Natural killer cell (primary cell): ENCODE data around the gene PDE4D. TPM values are rescaled to one million over a fixed set of nuclear protein-coding genes. Genes with fewer than 3 reads are reported as not detected.

Experiments
- ATAC-seq, 3 donors: fragments of 150-1000 bp in 2 of 3; fragments of 200-7000 bp in 1 of 3; cut with Tn5 transposase; 1 replicate in 1 of 3; 2 replicates in 2 of 3; pipeline ENCODE4 v1.10.0; 2021; ENCODE audit warnings: mild to moderate bottlenecking in 2 of 3, moderate library complexity in 2 of 3
- DNase-seq, 2 donors: peaks; one replicate each; pipeline versions ENCODE4 v3.0.0 to v3.0.0-alpha.2; 2013 to 2021; ENCODE audit warnings: mixed read lengths in 1 of 2
- H3K27ac ChIP-seq: one replicate; pipeline ENCODE4 v1.5.1; 2013; ENCODE audit warnings: mild to moderate bottlenecking, low read length
- H3K27me3 ChIP-seq: one replicate; pipeline ENCODE4 v1.6.1; 2013; ENCODE audit warnings: low read length; ENCODE audit not compliant: control insufficient read depth, insufficient read depth
- H3K36me3 ChIP-seq: one replicate; pipeline ENCODE4 v1.6.1; 2013; ENCODE audit warnings: low read length; ENCODE audit not compliant: control insufficient read depth, insufficient read depth
- H3K4me1 ChIP-seq: one replicate; pipeline ENCODE4 v1.6.1; 2013; ENCODE audit warnings: low read length; ENCODE audit not compliant: control insufficient read depth, insufficient read depth
- H3K4me3 ChIP-seq: one replicate; pipeline ENCODE4 v1.5.1; 2013; ENCODE audit warnings: low read length
- H3K9me3 ChIP-seq: one replicate; pipeline ENCODE4 v1.6.1; 2013; ENCODE audit warnings: low read length; ENCODE audit not compliant: control insufficient read depth, insufficient read depth
- H3K27ac Mint-ChIP-seq, 2 donors: one replicate each; pipeline ENCODE4 v1.8.0; 2022; ENCODE audit warnings: mild to moderate bottlenecking in 2 of 2, mixed read lengths in 2 of 2, moderate library complexity in 1 of 2
- H3K27me3 Mint-ChIP-seq, 2 donors: one replicate each; pipeline ENCODE4 v1.8.0; 2022; ENCODE audit warnings: low read depth in 2 of 2, mixed read lengths in 2 of 2
- H3K36me3 Mint-ChIP-seq: one replicate; pipeline ENCODE4 v1.8.0; 2022; ENCODE audit warnings: mixed read lengths
- H3K4me1 Mint-ChIP-seq, 2 donors: one replicate each; pipeline ENCODE4 v1.8.0; 2022; ENCODE audit warnings: mixed read lengths in 2 of 2
- H3K4me3 Mint-ChIP-seq: one replicate; pipeline ENCODE4 v1.8.0; 2022; ENCODE audit warnings: mild to moderate bottlenecking, moderate library complexity, mixed read lengths
- H3K9me3 Mint-ChIP-seq, 2 donors: one replicate each; pipeline ENCODE4 v1.8.0; 2022; ENCODE audit warnings: mixed read lengths in 2 of 2
- WGBS: methylation state at CpG from one replicate; pipeline ENCODE4 v1.1.7; 2013; ENCODE audit warnings: missing lambda C conversion rate; ENCODE audit not compliant: insufficient coverage; 5-methylcytosine and 5-hydroxymethylcytosine counted together
- intact Hi-C: fragments of 100-400 bp; cut with micrococcal nuclease; formaldehyde crosslinking; loops from one replicate; pipeline ENCODE4 v1.14.2; 2022
- total RNA-seq, 4 donors: library from RNA; stranded (reverse); fragments of 120-200 nt in 1 of 4; gene quantifications; one replicate each; pipeline versions ENCODE4 v1.2.3 to v1.2.4, GENCODE V29; 2013 to 2022
- TF ChIP-seq, protein P1 (sequence below): fragments of 200-600 bp; IDR thresholded peaks from one replicate; pipeline ENCODE4 v1.8.0; 2022; ENCODE audit warnings: antibody characterized with exemption

The PDE4D gene
- total RNA-seq, 3 donors from 2014 or later (not counting 1 experiment from before 2014, with no cell fraction given): 109 to 170 (median 116) TPM

- Mint-ChIP-seq H3K36me3 (no peaks in the 10 kb centered on the region), H3K27ac (no peak overlapping the region)
- intact Hi-C loops: no loop called here
Measured at GRCh38 chr5:59092758-59093157, 800.8 kb downstream of the PDE4D start.

DNA sequence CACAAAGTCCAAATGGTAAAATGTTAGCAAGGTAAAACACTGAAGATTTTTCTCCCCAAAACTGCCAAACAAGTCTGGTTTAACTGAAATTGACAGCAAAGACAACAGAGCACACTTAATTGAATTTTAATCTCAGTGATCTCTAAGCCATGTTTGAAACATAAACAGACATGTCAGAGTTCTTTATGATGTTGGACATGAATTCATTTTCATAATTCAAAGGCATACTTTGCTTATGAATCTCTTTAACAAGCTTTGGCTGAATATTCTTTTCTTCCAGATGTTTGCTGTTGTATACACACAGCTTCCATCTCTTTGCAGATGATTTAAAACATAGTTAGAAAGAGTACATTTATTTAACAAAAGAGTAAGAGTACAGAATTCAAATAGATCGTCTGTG lies 801.6 kb downstream of the PDE4D start:
- Histone ChIP-seq H3K4me3 (no peak overlapping the region), H3K9me3 (no peaks in the 10 kb centered on the region), H3K27me3 (no peaks in the 10 kb centered on the region), H3K27ac (no peak overlapping the region), H3K36me3 (no peaks in the 10 kb centered on the region), H3K4me1 (no peaks in the 10 kb centered on the region)
- ATAC-seq (no peak), DNase-seq (no peak)
- no CpG with 5 or more reads among the region's 1 CpG for WGBS
- Mint-ChIP-seq H3K36me3 (no peaks in the 10 kb centered on the region), H3K27ac (no peak overlapping the region), H3K9me3 (no peaks in the 10 kb centered on the region), H3K4me3 (no peak overlapping the region), H3K27me3 (no peaks in the 10 kb centered on the region), H3K4me1 (peaks cover 20 to 28% of the 10 kb centered on the region in 2 donors)
- intact Hi-C loops: no loop called here
- TF ChIP-seq, protein P1, sequence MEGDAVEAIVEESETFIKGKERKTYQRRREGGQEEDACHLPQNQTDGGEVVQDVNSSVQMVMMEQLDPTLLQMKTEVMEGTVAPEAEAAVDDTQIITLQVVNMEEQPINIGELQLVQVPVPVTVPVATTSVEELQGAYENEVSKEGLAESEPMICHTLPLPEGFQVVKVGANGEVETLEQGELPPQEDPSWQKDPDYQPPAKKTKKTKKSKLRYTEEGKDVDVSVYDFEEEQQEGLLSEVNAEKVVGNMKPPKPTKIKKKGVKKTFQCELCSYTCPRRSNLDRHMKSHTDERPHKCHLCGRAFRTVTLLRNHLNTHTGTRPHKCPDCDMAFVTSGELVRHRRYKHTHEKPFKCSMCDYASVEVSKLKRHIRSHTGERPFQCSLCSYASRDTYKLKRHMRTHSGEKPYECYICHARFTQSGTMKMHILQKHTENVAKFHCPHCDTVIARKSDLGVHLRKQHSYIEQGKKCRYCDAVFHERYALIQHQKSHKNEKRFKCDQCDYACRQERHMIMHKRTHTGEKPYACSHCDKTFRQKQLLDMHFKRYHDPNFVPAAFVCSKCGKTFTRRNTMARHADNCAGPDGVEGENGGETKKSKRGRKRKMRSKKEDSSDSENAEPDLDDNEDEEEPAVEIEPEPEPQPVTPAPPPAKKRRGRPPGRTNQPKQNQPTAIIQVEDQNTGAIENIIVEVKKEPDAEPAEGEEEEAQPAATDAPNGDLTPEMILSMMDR: no peak

More at GRCh38 chr5:59092758-59093157, 800.8 kb downstream of the PDE4D start:
- Histone ChIP-seq H3K4me3 (no peak overlapping the region), H3K27ac (no peak overlapping the region), H3K36me3 (no peaks in the 10 kb centered on the region), H3K27me3 (no peaks in the 10 kb centered on the region), H3K9me3 (no peaks in the 10 kb centered on the region), H3K4me1 (no peaks in the 10 kb centered on the region)
- H3K4me3 Mint-ChIP-seq: no peak overlapping the region
- H3K4me1 Mint-ChIP-seq: peaks cover 20 to 28% of the 10 kb centered on the region in 2 donors
- H3K9me3 Mint-ChIP-seq: no peaks in the 10 kb centered on the region
- TF ChIP-seq, protein P1: no peak
- DNase-seq: no peak
- ATAC-seq: no peak
- no peaks in the 10 kb centered on the region for H3K27me3 Mint-ChIP-seq
- 94% methylated on average over 4 of the region's 5 CpGs for WGBS

DNA sequence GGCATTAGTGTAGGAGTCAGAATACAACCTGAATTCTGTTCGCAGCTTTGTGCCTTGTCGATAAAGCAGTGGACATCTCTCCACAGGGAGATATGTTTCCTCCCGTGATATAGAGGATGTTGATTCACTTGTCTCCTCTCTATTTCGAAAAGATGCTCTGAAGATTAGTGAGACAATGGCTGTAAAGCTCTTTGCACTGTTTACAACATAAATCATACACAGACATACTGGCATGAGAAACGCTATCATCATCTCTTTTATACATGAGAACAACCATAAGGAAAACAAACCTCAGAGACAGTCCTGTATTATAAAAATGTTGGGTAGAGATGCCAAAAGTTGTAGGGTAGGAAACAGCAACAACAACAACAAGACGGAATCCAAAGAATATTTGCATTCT lies 803.2 kb downstream of the PDE4D start:
- no peaks in the 10 kb centered on the region for H3K27me3 ChIP-seq
- no peaks in the 10 kb centered on the region for H3K9me3 ChIP-seq
- no peaks in the 10 kb centered on the region for H3K9me3 Mint-ChIP-seq
- H3K4me1 ChIP-seq: no peaks in the 10 kb centered on the region
- no peaks in the 10 kb centered on the region for H3K36me3 ChIP-seq
- no peak overlapping the region for H3K27ac Mint-ChIP-seq
- WGBS: 91% methylated on average over 3 of the region's 6 CpGs
- H3K36me3 Mint-ChIP-seq: no peaks in the 10 kb centered on the region
- DNase-seq (no peak), ATAC-seq (no peak)
- TF ChIP-seq, protein P1: no peak
- intact Hi-C loops: no loop called here
- peaks cover 16 to 19% of the 10 kb centered on the region in 2 donors for H3K4me1 Mint-ChIP-seq
- no peak overlapping the region for H3K4me3 ChIP-seq
- no peak overlapping the region for H3K4me3 Mint-ChIP-seq
- no peaks in the 10 kb centered on the region for H3K27me3 Mint-ChIP-seq
- H3K27ac ChIP-seq: no peak overlapping the region

DNA sequence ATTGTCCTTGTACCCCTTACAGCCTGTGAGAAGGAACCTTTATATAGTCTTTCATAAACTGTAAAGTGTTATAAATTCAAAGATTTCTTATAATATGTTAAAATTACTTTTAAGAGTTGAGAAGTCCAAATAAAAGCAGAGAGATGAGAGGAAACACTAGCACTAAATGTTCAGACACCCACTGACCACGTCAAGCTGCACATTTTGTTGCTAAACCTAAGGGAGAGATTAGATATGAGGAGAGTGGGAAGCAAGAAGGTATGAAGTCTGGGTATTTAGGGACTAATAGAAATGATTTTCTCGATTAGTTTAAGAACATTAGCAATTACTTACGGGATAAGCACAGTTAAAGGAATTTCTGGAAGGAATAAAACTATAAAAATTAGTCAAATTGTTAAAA lies 803.8 kb downstream of the PDE4D start:
- TF ChIP-seq, protein P1: no peak
- no peak overlapping the region for H3K4me3 Mint-ChIP-seq
- Histone ChIP-seq H3K4me3 (no peak overlapping the region), H3K36me3 (no peaks in the 10 kb centered on the region), H3K27ac (no peak overlapping the region), H3K9me3 (no peaks in the 10 kb centered on the region), H3K27me3 (no peaks in the 10 kb centered on the region), H3K4me1 (no peaks in the 10 kb centered on the region)
- no peaks in the 10 kb centered on the region for H3K27me3 Mint-ChIP-seq
- no peaks in the 10 kb centered on the region for H3K36me3 Mint-ChIP-seq
- 80% methylated on average over 3 of the region's 3 CpGs for WGBS
- H3K9me3 Mint-ChIP-seq: no peaks in the 10 kb centered on the region
- no peak for ATAC-seq
- intact Hi-C loops: no loop called here
- no peak overlapping the region for H3K27ac Mint-ChIP-seq
- DNase-seq: no peak
- H3K4me1 Mint-ChIP-seq: peaks cover 16 to 19% of the 10 kb centered on the region in 2 donors
